MM.1S (cell line): Measurements from ENCODE around the gene PDS5B.

Source experiments
- EZH2 ChIP-seq: fragments of 300-600 bp; sonication (generic); optimal IDR thresholded peaks from 2 replicates; pipeline ENCODE3; 2017; ENCODE audit warnings: low read depth, mild to moderate bottlenecking, antibody characterized with exemption, low read length, mixed read lengths
- TF ChIP-seq, protein P1 (sequence below): fragments of 300-600 bp; sonication (generic); IDR thresholded peaks from 2 replicates; pipeline ENCODE4 v1.5.1; 2016; ENCODE audit warnings: antibody characterized with exemption, low read length, mixed read lengths

DNA sequence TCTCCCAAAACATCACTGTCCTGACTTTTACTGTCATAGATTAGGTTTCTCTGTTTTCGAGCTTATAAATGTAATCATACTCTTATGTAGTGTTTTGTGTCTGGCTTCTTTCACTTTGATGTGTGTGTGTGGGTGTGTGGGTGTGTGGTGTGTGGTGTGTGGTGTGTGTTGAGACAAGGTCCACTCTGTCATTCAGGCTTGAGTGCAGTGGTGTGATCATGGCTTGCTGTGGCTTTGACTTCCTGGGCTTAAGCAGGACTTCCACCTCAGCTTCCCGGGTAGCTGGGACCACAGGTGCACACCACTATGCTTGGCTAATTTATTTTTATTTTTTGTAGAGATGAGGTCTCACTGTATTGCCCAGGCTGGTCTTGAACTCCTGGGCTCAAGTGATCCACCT lies 59.6 kb downstream of the PDS5B start:
- TF ChIP-seq EZH2 = no peak
- TF ChIP-seq, protein P1, sequence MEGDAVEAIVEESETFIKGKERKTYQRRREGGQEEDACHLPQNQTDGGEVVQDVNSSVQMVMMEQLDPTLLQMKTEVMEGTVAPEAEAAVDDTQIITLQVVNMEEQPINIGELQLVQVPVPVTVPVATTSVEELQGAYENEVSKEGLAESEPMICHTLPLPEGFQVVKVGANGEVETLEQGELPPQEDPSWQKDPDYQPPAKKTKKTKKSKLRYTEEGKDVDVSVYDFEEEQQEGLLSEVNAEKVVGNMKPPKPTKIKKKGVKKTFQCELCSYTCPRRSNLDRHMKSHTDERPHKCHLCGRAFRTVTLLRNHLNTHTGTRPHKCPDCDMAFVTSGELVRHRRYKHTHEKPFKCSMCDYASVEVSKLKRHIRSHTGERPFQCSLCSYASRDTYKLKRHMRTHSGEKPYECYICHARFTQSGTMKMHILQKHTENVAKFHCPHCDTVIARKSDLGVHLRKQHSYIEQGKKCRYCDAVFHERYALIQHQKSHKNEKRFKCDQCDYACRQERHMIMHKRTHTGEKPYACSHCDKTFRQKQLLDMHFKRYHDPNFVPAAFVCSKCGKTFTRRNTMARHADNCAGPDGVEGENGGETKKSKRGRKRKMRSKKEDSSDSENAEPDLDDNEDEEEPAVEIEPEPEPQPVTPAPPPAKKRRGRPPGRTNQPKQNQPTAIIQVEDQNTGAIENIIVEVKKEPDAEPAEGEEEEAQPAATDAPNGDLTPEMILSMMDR = no peak
